SK-N-SH (cell line): ENCODE results near the gene RABGAP1L. TPM values are rescaled to one million over a fixed set of nuclear protein-coding genes. Genes with fewer than 3 reads are reported as not detected.

ENCODE experiments used
- CTCF ChIA-PET: fragments of 300-600, 350-600 bp; formaldehyde crosslinking; extraction: SDS; loops from one replicate; lab custom pipeline; 2021; lab: Yijun Ruan, JAX
- POLR2A ChIA-PET: fragments of 350-600 bp; sonication (Branson Sonifier 250); formaldehyde crosslinking; extraction: SDS; loops from one replicate; lab custom pipeline; 2020; ENCODE audit warnings: antibody characterized with exemption, inconsistent platforms; lab: Yijun Ruan, JAX
- DNase-seq: peaks from one replicate; pipeline ENCODE4 v3.0.0; 2012
- H2AFZ ChIP-seq: fragments of 200-600 bp; sonication (generic); 2 replicates; pipeline ENCODE4 v1.8.1; 2016; ENCODE audit warnings: antibody characterized with exemption, mild to moderate bottlenecking, low read depth
- H3F3A ChIP-seq: fragments of 200-600 bp; sonication (generic); replicated peaks from 2 replicates; pipeline ENCODE3; 2016; ENCODE audit warnings: antibody characterized with exemption, mild to moderate bottlenecking; ENCODE audit not compliant: insufficient read depth
- H3K27ac ChIP-seq, 2 experiments: fragments of 200-500 bp in 1 of 2; fragments of 200-600 bp in 1 of 2; sonication (Bioruptor generic) in 1 of 2; sonication (generic), shearing (Covaris generic) in 1 of 2; 2 replicates each; pipeline versions ENCODE4 v1.5.1 to v1.6.1; 2014 to 2016; ENCODE audit warnings: low read depth in 2 of 2, inconsistent platforms in 1 of 2, low read length in 1 of 2, mild to moderate bottlenecking in 1 of 2, mixed read lengths in 1 of 2
- H3K27me3 ChIP-seq: fragments of 200-600 bp; sonication (generic), shearing (Covaris generic); 2 replicates; pipeline ENCODE4 v1.6.1; 2016; ENCODE audit warnings: mixed run types; ENCODE audit not compliant: insufficient read depth
- H3K36me3 ChIP-seq, 2 experiments: fragments of 200-500 bp in 1 of 2; fragments of 200-600 bp in 1 of 2; sonication (Bioruptor generic) in 1 of 2; sonication (generic) in 1 of 2; replicated peaks in 1 of 2; 2 replicates each; pipeline versions ENCODE3 to v1.5.1; 2014 to 2016; ENCODE audit warnings: low read length in 1 of 2, mild to moderate bottlenecking in 1 of 2; ENCODE audit not compliant: insufficient read depth in 2 of 2, control insufficient read depth in 1 of 2
- H3K4me1 ChIP-seq, 2 experiments: fragments of 200-500 bp in 1 of 2; fragments of 200-600 bp in 1 of 2; sonication (Bioruptor generic) in 1 of 2; sonication (generic), shearing (Covaris generic) in 1 of 2; 2 replicates each; pipeline versions ENCODE4 v1.5.1 to v1.6.1; 2014 to 2016; ENCODE audit warnings: low read depth in 1 of 2, low read length in 1 of 2, mixed run types in 1 of 2; ENCODE audit not compliant: insufficient read depth in 2 of 2, control insufficient read depth in 1 of 2
- H3K4me2 ChIP-seq: fragments of 200-600 bp; sonication (generic), shearing (Covaris generic); 2 replicates; pipeline ENCODE4 v1.6.1; 2017; ENCODE audit warnings: mixed run types
- H3K4me3 ChIP-seq, 2 experiments: fragments of 200-500 bp in 1 of 2; fragments of 200-600 bp in 1 of 2; sonication (Bioruptor generic) in 1 of 2; sonication (generic), shearing (Covaris generic) in 1 of 2; 2 replicates each; pipeline versions ENCODE4 v1.5.1 to v1.8.1; 2014 to 2016; ENCODE audit warnings: low read depth in 2 of 2, inconsistent platforms in 1 of 2, low read length in 1 of 2, mild to moderate bottlenecking in 1 of 2, mixed read lengths in 1 of 2, moderate library complexity in 1 of 2
- H3K79me2 ChIP-seq: fragments of 200-600 bp; sonication (generic); 2 replicates; pipeline ENCODE4 v1.8.1; 2017; ENCODE audit warnings: mild to moderate bottlenecking; ENCODE audit not compliant: insufficient read depth
- H3K9ac ChIP-seq: fragments of 200-600 bp; sonication (generic); 2 replicates; pipeline ENCODE4 v1.6.1; 2017; ENCODE audit warnings: mixed run types
- H3K9me2 ChIP-seq: fragments of 200-600 bp; sonication (generic); 2 replicates; pipeline ENCODE4 v1.6.1; 2017; ENCODE audit warnings: mixed run types
- H3K9me3 ChIP-seq: fragments of 200-600 bp; sonication (generic); 2 replicates; pipeline ENCODE4 v1.6.1; 2017; ENCODE audit warnings: mixed run types, mild to moderate bottlenecking, moderate library complexity
- H4K20me1 ChIP-seq: fragments of 200-600 bp; sonication (generic); 2 replicates; pipeline ENCODE4 v1.6.1; 2017; ENCODE audit warnings: mild to moderate bottlenecking, mixed run types; ENCODE audit not compliant: insufficient read depth
- CHD2 ChIP-seq: fragments of 150-350 bp; IDR thresholded peaks from 2 replicates; pipeline ENCODE4 v1.6.1; 2018; ENCODE audit warnings: low read length; ENCODE audit not compliant: partially characterized antibody
- FOXM1 ChIP-seq: IDR thresholded peaks from 2 replicates; pipeline ENCODE4 v1.4.0; 2012; ENCODE audit warnings: low read depth, mild to moderate bottlenecking
- GABPA ChIP-seq: IDR thresholded peaks from 2 replicates; pipeline ENCODE4 v1.4.0; 2012; ENCODE audit warnings: low read depth, mild to moderate bottlenecking
- GATA2 ChIP-seq: sonication (generic); formaldehyde crosslinking; IDR thresholded peaks from 2 replicates; pipeline ENCODE4 v1.5.0; 2020; ENCODE audit warnings: mild to moderate bottlenecking, missing genetic modification reagents
- IRF3 ChIP-seq: fragments of 150-350 bp; IDR thresholded peaks from 2 replicates; pipeline ENCODE4 v1.6.1; 2016; ENCODE audit warnings: mild to moderate bottlenecking, low read depth, low read length
- JUND ChIP-seq: IDR thresholded peaks from 2 replicates; pipeline ENCODE4 v1.4.0; 2012
- MEF2A ChIP-seq: IDR thresholded peaks from 2 replicates; pipeline ENCODE4 v1.4.0; 2012; ENCODE audit warnings: low read depth, borderline replicate concordance
- MXI1 ChIP-seq: IDR thresholded peaks from 2 replicates; pipeline ENCODE4 v1.6.1; 2012; ENCODE audit warnings: mild to moderate bottlenecking, low read depth, low read length, improper control_type of control experiment
- NFIC ChIP-seq: IDR thresholded peaks from 2 replicates; pipeline ENCODE4 v1.4.0; 2012; ENCODE audit warnings: borderline replicate concordance
- NRF1 ChIP-seq: IDR thresholded peaks from 2 replicates; pipeline ENCODE4 v1.6.1; 2012; ENCODE audit warnings: low read depth, mild to moderate bottlenecking, low read length
- POLR2AphosphoS5 ChIP-seq: IDR thresholded peaks from 2 replicates; pipeline ENCODE4 v1.6.1; 2012; ENCODE audit warnings: low read depth, low read length
- RAD21 ChIP-seq: IDR thresholded peaks from 2 replicates; pipeline ENCODE4 v1.6.1; 2012; ENCODE audit warnings: mild to moderate bottlenecking, low read length
- RCOR1 ChIP-seq: fragments of 150-350 bp; IDR thresholded peaks from 2 replicates; pipeline ENCODE4 v1.6.1; 2017; ENCODE audit warnings: antibody characterized with exemption, low read length
- SIN3A ChIP-seq: IDR thresholded peaks from 2 replicates; pipeline ENCODE4 v1.6.1; 2012; ENCODE audit warnings: low read depth, mild to moderate bottlenecking, low read length, moderate library complexity, borderline replicate concordance
- TAF1 ChIP-seq: IDR thresholded peaks from 2 replicates; pipeline ENCODE4 v1.6.1; 2012; ENCODE audit warnings: low read depth, mild to moderate bottlenecking, low read length, moderate library complexity, borderline replicate concordance
- TCF12 ChIP-seq: IDR thresholded peaks from 2 replicates; pipeline ENCODE4 v1.4.0; 2012
- TEAD4 ChIP-seq: IDR thresholded peaks from 2 replicates; pipeline ENCODE4 v1.4.0; 2012; ENCODE audit warnings: mild to moderate bottlenecking, borderline replicate concordance; ENCODE audit not compliant: insufficient read depth
- WGBS: methylation state at CpG from one replicate; pipeline ENCODE4 v1.1.6; 2017; ENCODE audit warnings: low lambda C conversion rate; 5-methylcytosine and 5-hydroxymethylcytosine counted together
- polyA plus RNA-seq, 3 experiments: library from polyadenylated mRNA; depleted of rRNA; stranded (reverse); fragments of >200 nt; gene quantifications; 2 replicates each; pipeline ENCODE4 v1.2.3, GENCODE V29; 2012
- TF ChIP-seq, protein P1 (sequence below): IDR thresholded peaks from 2 replicates; pipeline ENCODE4 v1.4.0; 2012; ENCODE audit warnings: low read depth, borderline replicate concordance
- TF ChIP-seq, protein P2 (sequence below): IDR thresholded peaks from 2 replicates; pipeline ENCODE4 v1.4.0; 2012; ENCODE audit warnings: low read depth, borderline replicate concordance

RABGAP1L gene
- polyA plus RNA-seq, 1 of the 3 experiments (the other 2 are of a cell fraction): 7.2 TPM

DNA sequence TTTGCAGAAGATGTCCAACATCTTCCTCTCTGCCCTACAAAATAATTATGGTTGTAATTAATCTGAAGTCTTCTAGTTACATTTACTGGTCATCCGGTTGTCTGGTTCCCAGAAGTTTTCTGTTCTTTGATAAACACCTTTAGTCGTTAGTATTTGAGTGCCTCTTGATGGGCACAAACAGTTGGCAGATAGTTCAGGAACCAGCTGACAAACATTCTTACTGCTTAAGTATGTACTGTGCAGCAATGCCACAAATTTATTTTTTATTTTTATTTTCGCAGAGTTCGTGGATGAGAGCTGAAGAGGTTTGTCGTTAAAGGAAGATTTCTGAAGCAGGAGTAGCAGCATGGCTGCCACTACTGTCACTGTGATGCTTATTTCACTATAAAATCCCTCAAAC lies 84.7 kb downstream of the RABGAP1L start:
- Histone ChIP-seq H3K36me3 (peaks cover 7 to 16% of the 10 kb centered on the region in 2 experiments), H3K9ac (no peak overlapping the region), H3K9me2 (no peaks in the 10 kb centered on the region), H3K27ac (no peak overlapping the region), H3K9me3 (no peaks in the 10 kb centered on the region), H2AFZ (no peak overlapping the region), H4K20me1 (no peaks in the 10 kb centered on the region), H3K27me3 (no peaks in the 10 kb centered on the region), H3K4me3 (no peak overlapping the region), H3K79me2 (no peaks in the 10 kb centered on the region), H3K4me2 (no peak overlapping the region), H3K4me1 (no peaks in the 10 kb centered on the region; a peak in 1 of 4 replicates), H3F3A (no peaks in the 10 kb centered on the region)
- no peak for DNase-seq
- POLR2A ChIA-PET: no interaction called here
- WGBS: 97% methylated on average over 5 of the region's 5 CpGs
- TF ChIP-seq, protein P1, sequence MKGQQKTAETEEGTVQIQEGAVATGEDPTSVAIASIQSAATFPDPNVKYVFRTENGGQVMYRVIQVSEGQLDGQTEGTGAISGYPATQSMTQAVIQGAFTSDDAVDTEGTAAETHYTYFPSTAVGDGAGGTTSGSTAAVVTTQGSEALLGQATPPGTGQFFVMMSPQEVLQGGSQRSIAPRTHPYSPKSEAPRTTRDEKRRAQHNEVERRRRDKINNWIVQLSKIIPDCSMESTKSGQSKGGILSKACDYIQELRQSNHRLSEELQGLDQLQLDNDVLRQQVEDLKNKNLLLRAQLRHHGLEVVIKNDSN: no peak
- TF ChIP-seq TEAD4: no peak
- no peak for TF ChIP-seq MEF2A
- TF ChIP-seq, all 33 proteins: peak for 0
- CTCF ChIA-PET: interaction anchor here (0.5 to 1.2 kb wide), 2 partner anchors 15 to 896 kb away, joined by 3 to 4 read pairs; no protein-coding TSS in a partner anchor

- 88% methylated on average over 4 of the region's 4 CpGs for WGBS
- Histone ChIP-seq H3K36me3 (peaks cover 7 to 16% of the 10 kb centered on the region in 2 experiments), H3K9ac (no peak overlapping the region), H3K4me1 (no peaks in the 10 kb centered on the region), H3F3A (no peaks in the 10 kb centered on the region), H3K79me2 (no peaks in the 10 kb centered on the region), H3K4me2 (no peak overlapping the region), H4K20me1 (no peaks in the 10 kb centered on the region), H3K9me2 (no peaks in the 10 kb centered on the region), H3K27me3 (no peaks in the 10 kb centered on the region)
- DNase-seq: no peak
- CTCF ChIA-PET: interaction anchor here (0.9 kb wide), 1 partner anchor 496 kb away, joined by 4 read pairs; no protein-coding TSS in a partner anchor
- POLR2A ChIA-PET: no interaction called here
- TF ChIP-seq JUND (no peak), MEF2A (no peak), POLR2AphosphoS5 (no peak), IRF3 (no peak), FOXM1 (no peak), CHD2 (no peak), TAF1 (no peak), SIN3A (no peak), GATA2 (CRISPR knock-in tag) (no peak), MXI1 (no peak), GABPA (no peak), TCF12 (no peak), NFIC (no peak), NRF1 (no peak), RCOR1 (no peak), RAD21 (no peak)
- TF ChIP-seq, protein P2, sequence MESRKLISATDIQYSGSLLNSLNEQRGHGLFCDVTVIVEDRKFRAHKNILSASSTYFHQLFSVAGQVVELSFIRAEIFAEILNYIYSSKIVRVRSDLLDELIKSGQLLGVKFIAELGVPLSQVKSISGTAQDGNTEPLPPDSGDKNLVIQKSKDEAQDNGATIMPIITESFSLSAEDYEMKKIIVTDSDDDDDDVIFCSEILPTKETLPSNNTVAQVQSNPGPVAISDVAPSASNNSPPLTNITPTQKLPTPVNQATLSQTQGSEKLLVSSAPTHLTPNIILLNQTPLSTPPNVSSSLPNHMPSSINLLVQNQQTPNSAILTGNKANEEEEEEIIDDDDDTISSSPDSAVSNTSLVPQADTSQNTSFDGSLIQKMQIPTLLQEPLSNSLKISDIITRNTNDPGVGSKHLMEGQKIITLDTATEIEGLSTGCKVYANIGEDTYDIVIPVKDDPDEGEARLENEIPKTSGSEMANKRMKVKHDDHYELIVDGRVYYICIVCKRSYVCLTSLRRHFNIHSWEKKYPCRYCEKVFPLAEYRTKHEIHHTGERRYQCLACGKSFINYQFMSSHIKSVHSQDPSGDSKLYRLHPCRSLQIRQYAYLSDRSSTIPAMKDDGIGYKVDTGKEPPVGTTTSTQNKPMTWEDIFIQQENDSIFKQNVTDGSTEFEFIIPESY: no peak
- TF ChIP-seq, all 33 proteins: peak for 0
- Histone ChIP-seq H3K4me3 (no peak overlapping the region), H3K27ac (no peak overlapping the region), H2AFZ (no peak overlapping the region), H3K9me3 (no peaks in the 10 kb centered on the region)
Measured at GRCh38 chr1:174247472-174247871, 88.2 kb downstream of the RABGAP1L start.
